ENCODE measurements around the gene CIDEC.

CIDEC gene, protein sequence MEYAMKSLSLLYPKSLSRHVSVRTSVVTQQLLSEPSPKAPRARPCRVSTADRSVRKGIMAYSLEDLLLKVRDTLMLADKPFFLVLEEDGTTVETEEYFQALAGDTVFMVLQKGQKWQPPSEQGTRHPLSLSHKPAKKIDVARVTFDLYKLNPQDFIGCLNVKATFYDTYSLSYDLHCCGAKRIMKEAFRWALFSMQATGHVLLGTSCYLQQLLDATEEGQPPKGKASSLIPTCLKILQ

DNA sequence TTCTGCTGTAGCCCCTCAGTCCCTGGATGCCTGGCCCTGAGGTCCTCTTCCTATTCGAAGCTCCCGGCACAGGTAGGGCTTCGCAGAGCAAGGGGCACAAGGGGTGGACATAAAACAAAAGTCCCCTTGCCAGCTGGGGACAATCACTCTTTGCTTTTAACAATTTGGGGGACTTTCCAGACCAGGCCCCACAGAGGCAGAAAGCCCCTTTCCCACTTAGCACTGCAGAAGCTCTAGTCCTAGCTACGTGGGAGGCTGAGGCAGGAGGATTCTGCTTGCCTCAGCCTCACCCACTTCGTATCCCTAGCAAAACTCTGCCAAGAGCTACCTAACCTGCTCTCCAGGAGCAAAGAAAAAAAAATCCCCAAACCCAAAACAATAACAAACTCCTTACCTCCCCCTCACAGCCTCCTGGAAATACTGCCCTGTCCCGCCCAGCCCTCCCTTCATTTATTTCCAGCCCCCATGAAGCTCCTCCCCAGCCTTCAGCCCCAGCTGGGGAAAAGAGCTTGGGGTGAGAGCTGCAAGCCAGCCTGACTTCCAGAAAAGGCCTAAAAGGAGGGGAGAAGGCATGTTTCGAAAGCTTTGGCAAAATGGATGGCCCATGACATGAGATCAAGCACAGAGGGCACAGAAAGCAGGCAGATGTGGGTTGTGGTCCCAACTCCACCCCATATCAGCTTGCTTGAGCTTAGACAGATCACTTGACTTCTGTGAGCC is at the start of gene CIDEC:
Gene CIDEC (minus strand): TSS at position 424 of the 720 bp plus-strand sequence. CDS start 1,767 bp downstream, outside the sequence.
- FAIRE-seq: no peak

GRCh38 chr3:9928158-9928557 is 48.1 kb upstream of the CIDEC start:
- FAIRE-seq: no peak

- no peak for FAIRE-seq
Observed at GRCh38 chr3:9918261-9919038, 38.4 kb upstream of the CIDEC start.

DNA sequence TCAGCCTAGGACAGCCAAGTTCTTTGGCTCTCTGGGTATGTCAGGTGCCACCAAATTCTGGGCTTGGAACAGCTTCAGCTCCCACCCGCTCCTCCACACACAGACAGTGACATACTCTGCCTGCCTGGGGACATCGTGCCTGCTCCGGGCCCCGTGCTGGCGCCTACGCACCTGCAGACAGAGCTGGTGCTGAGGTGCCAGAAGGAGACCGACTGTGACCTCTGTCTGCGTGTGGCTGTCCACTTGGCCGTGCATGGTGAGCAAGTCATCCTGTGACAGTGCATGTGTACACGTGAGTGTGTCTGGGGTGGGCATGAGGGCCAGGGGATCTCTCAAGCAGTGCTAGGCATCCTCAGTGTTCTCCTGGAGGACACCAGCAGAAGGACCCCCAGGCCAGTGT is 37.8 kb upstream of the CIDEC start:
- FAIRE-seq: no peak

DNA sequence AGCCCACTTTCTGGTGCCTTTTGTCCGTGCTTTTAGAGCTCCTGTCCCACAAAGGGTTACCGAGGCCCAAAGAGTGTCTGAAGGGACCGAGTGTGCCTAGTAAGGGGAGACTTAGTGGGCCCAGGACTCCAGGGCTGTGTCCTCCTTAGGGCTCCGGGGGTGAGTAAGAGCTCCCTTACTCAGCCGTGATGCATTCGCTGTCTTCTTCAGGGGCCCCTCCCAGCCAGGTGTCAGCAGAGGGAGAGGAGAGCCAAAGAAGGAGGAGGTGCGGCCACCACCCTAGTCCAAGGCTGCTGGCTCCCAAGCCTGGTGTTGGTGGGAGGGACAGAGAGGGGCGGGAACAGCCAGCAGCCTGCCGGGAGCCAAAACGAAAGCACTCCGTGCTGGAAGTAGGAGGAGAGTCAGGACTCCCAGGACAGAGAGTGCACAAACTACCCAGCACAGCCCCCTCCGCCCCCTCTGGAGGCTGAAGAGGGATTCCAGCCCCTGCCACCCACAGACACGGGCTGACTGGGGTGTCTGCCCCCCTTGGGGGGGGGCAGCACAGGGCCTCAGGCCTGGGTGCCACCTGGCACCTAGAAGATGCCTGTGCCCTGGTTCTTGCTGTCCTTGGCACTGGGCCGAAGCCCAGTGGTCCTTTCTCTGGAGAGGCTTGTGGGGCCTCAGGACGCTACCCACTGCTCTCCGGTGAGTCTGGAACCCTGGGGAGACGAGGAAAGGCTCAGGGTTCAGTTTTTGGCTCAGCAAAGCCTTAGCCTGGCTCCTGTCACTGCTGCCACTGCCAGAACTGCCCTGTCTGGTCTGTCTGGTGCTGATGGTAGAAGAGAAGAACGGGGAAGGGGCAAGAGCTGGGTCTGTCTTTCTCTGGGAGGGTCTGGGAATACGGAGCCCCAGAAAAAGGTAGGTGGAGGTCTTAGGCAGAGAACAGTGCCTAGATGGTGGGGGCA is 37.0 kb upstream of the CIDEC start, which contains the start of gene IL17RC:
Gene IL17RC (plus strand): TSS at position 365 of the 947 bp plus-strand sequence. CDS start 218 bp downstream, at position 583.
- no peak for FAIRE-seq

DNA sequence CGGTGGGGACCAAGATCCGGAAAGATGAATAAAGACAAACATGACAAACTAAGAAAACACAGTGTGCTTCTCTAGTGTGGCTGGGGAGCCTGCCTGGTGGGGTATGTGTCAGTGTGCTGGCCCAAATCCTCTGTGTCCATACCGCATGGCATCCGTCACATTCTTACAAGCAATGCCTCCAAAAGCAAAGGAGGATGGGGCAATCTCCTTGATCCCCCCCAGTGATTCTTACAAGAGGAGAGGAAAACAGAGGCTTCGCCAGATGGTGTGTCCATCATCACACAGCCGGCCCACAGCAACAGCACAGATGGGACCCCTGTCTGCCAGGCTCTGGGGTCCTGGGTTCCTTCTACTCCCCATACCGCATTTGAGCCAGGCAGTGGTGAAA is 36.3 kb upstream of the CIDEC start:
- no peak for FAIRE-seq

GRCh38 chr3:9915254-9916141 is 35.4 kb upstream of the CIDEC start:
- no peak for FAIRE-seq

- FAIRE-seq: no peak
Observed at GRCh38 chr3:9914559-9915253, 34.7 kb upstream of the CIDEC start.

DNA sequence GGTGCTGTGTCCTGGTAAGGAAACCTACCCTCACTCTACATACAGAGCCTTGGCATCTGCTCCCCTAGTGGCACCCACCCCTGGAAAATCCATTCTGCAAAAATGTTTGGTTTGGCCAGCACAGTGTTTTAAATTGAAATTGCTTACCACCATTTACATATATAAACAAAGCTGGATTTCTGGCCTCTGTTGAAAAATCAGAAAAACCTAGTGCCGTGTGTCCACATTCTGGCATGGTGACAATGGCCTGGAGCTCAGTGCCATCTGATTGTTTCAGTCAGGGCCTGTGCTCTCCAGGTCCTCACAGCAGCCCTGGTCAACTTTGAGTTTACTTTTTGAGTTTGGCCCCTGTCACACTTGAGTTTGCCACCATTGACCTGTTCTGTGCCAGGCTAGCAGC is 34.0 kb upstream of the CIDEC start:
- FAIRE-seq: no peak

DNA sequence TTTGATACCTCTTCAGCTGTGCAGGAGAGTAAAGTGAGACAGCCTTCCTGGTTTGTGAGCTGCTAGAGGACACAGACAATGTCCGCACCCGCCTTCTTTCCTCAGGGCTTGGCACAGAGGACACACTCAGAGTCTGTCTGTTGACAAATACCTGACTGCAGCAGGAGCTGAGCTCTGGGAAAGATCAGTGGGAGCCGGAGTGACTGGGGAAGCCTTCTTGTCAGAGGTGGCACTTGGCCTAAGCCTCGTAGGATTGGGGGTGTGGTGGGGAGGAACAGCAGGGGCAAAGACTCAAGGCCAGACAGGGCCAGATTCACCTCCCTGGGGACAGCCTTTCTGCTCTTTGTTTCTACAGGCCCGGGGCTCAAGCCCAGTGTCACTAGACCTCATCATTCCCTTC is 33.5 kb upstream of the CIDEC start:
- no peak for FAIRE-seq

- no peak for FAIRE-seq
Observed at GRCh38 chr3:9912294-9912935, 32.4 kb upstream of the CIDEC start.

- FAIRE-seq: no peak
Observed at GRCh38 chr3:9911863-9912262, 31.8 kb upstream of the CIDEC start.

- FAIRE-seq: no peak
Observed at GRCh38 chr3:9909221-9910013, 29.4 kb upstream of the CIDEC start.

- no peak for FAIRE-seq
Observed at GRCh38 chr3:9908286-9908685, 28.2 kb upstream of the CIDEC start.

- FAIRE-seq: no peak
Observed at GRCh38 chr3:9906480-9906879, 26.4 kb upstream of the CIDEC start.

GRCh38 chr3:9903904-9904303 is 23.9 kb upstream of the CIDEC start:
- no peak for FAIRE-seq

DNA sequence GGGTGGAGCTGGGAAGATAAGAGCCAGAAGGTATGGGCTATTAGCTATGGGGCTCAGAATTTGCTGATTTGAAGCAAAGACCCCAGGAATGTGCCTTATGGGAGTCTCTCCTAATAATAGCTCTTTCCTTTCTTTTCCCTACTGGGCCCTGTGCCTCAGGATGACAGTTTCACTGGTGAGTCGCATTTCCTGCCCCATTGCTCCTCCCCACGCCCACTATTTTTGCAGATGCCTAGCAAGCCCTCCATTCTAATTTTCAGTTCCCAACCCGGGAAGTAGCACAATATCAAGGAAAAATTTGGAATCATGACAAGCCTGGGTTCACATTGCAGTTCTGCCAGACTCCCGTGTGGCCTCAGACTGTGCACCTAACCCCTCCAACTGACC is 23.2 kb upstream of the CIDEC start:
- no peak for FAIRE-seq

GRCh38 chr3:9902372-9903237 is 22.6 kb upstream of the CIDEC start, which contains the start of gene IL17RE:
IL17RE (plus strand) TSS chr3:9902848; CDS start chr3:9902933, 85 bp downstream.
- no peak for FAIRE-seq

Measured in TTC549 (cell line).